KG1 (cell line): ENCODE data around the gene COL8A1.
"Not testable (repeated sequence)": the region's sequence is repeated elsewhere in the genome, so short reads cannot be mapped to it uniquely, and the experiment has no call there.

ENCODE experiments used
- DNase-seq: peaks from one replicate; lab custom pipeline; 2025; lab: John Stamatoyannopoulos, UW

Gene COL8A1

GRCh38 chr3:99638167-99638948 is at the start of gene COL8A1:
COL8A1 (plus strand) TSS chr3:99638594; CDS start chr3:99790683, 152,089 bp downstream.
- no peak for DNase-seq

DNA sequence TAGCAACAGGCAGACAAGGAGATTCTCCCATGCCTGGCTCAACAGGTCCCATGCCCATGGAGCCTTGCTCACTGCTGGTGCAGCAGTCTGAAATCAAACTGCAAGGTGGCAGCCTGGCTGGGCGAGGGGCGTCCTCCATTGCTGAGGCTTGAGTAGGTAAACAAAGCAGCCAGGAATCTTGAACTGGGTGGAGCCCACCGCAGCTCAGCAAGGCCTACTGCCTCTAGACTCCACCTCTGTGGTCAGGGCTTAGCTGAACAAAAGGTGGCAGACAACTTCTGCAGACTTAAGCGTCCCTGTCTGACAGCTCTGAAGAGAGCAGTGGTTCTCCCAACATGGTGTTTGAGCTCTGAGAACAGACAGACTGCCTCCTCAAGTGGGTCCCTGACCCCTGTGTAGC is 49.2 kb upstream of the COL8A1 start:
- not testable (repeated sequence) for DNase-seq

DNA sequence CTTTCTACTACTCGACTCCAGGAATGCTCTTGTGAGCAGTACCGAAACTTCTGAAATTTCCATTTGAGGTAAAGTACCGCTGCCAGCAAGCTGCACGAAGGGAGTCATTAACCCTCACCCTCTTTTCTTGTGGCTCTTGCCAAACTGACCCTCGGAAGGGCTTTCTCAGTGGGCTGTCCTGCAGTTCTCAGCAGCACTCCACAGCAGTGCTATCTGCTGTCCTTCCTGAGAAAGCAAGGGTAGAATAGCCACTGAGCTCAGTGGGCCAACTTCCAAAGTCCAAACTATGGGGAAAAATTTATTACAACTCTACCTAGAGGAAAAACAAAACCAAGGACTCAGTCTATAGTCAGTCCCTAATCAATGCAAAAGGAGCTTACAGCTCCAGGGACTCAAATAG is 38.5 kb upstream of the COL8A1 start:
- DNase-seq, result no peak

DNA sequence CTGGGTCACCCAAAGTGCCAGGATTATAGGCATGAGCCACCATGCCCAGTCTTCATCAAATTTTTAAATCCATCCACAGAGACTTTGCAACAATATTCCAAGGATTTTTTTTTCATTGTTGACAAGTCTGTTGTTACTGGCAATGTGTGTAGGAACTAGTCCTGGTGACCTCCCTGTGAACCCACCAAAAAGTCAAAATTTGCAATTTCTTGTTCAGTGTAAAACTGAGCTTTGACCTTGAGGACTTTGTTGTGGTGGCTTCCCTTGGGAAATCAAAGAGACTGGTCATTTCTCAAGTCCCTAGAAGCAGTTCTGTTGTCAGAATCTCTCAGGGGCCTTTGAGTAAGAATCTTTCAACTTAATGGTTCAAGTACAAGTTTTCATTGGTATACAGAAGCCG is 36.9 kb upstream of the COL8A1 start:
- DNase-seq, result no peak

DNA sequence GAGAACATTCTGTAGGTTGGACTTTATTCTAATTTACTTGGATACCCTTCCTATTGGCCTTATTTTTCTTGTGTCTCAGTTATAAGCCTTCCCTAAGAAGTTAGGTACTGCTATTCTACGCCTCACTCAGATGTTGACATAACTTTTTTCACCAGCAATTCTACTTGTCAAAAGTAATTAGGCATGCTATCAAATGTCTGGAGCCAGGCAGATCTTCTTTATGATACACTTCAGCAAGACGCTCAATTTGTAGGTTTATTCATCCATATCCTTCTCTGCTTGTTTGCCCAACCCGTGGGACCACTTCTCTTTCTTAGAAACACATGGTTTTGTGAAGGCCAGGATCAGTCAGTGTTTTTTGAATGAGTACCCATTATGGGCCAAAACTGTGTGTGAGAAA is 36.2 kb upstream of the COL8A1 start:
- DNase-seq, result no peak

DNA sequence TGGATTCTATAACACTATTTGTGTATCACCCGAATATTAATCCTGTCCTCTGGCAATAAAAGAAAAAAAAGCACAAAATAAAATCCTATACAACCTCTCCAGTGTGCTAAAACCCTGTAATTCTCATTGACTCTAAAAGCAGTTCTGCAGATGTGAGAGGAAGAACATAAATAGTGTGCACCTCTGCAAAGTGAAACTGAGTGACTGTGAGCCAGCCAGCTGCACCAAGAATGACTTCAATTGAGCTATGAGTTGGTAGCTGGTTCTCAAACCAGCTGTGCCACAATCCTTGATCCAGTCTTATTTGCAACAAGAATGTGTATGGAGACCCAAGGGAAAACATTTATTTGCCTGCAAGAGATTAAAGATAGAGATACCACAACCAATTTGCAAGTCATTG is 31.2 kb upstream of the COL8A1 start:
- no peak for DNase-seq

DNA sequence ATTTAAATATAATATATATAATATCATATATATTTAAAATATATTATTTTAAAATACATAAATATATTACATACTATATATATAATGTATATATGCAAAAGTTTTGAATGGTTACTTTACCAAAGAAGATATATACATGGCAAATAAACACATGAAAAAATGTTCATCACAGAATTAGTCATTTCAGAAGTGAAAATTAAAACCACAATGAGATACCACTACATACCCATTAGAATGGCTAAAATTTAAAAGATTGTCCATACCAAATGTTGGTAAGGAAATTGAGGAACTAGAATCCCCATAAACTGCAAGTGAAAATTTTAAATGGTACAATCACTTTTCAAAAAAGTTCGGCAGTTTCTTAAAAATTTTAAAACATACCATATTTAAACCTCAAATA is 23.6 kb upstream of the COL8A1 start:
- no peak for DNase-seq

DNA sequence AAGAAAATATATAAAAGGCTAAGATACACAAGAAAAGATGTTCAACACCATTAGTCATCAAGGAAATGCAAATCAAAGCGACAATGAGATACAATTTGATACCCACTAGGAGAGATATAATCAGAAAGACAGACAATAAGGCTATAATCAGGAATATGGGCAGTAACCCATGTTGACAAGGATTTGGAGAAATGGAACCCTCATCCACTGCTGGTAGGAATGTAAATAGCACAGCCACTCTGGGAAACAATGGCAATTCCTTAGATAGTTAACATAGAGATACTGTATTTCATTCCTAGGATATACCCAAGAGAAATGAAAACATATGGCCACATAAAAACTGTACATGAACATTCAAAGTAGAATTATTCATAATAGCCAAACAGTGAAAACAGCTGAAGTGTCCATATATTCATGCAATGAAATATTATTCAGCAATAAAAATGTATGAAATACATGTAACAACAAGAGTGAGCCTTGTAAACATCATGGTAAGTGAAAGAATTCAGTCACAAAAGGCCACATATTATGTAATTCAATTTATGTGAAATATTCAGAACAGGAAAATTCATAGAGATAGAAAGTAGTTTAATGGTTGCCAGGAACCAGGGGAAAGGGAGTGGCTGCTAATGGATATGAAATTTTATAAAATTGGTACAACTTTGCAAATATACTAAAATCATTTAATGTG is 18.2 kb upstream of the COL8A1 start:
- DNase-seq, result no peak

DNA sequence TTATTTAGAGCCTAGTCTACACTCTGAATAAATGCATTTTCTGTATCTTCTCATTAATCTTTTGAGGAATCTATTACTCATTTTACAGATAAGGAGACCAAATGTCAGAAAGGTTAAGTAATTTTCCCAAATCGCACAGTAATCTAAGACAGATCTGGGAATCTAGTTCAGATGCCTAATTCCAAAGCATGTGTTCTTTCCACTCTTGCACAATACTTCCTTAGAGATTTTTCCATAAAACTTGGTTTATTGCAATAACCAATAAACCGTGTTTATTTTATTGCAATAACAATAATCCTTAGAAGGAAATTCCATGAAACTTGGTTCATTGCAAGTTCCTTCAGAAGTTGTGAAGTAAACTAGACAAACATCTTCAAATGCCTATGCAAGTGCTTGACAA is 17.4 kb upstream of the COL8A1 start:
- DNase-seq, result no peak

DNA sequence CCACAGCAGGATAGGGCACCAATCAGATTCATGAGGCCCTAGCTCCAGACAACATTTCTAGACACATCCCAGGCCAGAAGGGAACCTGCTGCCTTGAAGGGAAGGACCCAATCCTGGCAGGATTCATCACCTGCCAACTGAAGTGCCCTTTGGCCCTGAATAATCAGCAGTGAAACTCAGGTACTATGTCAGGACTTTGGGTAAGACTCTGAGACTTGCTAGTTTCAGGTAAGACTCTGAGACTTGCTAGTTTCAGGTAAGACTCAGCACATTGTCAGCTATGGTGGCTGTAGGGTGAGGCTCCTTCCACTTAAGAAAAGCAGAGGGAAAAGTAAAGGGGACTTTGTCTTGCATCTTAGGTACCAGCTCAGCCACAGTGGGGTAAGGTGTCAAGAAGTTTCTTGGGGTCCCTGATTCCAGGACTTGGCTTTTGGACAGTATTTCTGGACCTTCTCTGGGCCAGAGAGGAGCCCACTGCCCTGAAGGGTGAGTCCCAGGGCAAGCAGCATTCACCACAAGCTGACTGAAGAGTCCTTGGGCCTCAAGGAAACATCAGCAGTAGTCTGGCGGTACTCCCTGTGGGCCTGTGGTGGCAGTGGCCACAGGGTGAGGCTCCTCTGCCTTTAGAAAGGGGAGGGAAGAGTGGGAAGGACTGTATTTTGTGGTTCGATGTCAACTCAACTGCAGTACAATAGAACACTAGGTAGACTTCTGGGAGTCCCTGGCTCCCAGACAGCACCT is 13.7 kb upstream of the COL8A1 start:
- DNase-seq, result no peak

DNA sequence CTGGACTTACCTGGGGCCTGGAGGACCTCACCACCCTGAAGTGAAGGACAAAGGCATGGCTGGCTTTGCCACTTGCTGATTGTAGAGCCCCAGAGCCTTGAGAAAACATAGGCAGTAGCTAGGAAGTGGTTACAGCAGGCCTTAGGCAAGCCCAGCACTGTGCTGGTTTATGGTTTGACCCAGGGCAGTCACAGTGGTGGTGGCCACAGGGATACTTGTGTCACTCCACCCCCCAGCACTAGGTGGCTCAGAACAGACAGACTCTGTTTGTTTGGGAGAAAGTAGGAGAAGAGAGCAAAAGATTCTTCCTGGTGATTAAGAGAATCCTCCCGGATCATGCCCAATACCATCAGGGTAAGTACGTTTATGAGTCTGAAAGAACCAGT is 13.2 kb upstream of the COL8A1 start:
- DNase-seq, result no peak

GRCh38 chr3:99625643-99626416 is 12.6 kb upstream of the COL8A1 start:
- DNase-seq, result no peak

GRCh38 chr3:99626417-99626788 is 12.0 kb upstream of the COL8A1 start:
- no peak for DNase-seq

DNA sequence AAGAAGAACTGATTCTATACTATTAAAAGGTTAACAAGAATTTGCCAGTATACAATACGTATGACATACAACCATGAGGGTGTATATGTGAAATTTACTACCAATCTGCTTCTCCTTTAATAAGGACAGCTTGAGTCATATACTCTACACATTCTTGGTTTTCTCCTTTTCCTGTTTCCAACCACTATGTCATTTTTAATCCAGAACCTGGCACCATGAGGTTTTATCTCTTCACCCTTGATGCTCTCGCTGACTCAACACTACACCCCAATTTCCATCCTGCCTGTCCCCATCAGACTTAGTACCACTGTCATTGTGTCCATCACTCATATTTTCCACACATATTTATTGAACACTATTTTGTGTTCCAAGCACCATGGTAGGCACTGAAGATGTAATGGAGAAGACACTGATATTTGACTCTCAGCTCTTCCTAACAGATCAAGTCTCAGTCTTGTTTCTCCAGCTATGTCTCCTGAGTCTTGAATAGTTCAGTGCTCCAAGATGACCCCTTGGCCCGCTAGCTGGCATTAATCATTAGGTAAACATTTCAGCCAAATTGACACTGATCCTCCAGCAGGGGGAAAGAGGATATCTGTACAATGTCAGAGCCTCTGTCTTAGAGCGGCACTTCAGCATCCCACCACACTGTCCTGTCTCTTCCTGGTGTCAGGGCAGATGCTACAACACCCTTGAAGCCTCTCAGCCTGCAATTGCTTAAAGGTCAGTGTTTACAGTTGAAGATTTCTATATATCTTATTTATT is 11.2 kb upstream of the COL8A1 start:
- DNase-seq, result no peak

- no peak for DNase-seq
Observed at GRCh38 chr3:99630815-99631214, 7.6 kb upstream of the COL8A1 start.

DNA sequence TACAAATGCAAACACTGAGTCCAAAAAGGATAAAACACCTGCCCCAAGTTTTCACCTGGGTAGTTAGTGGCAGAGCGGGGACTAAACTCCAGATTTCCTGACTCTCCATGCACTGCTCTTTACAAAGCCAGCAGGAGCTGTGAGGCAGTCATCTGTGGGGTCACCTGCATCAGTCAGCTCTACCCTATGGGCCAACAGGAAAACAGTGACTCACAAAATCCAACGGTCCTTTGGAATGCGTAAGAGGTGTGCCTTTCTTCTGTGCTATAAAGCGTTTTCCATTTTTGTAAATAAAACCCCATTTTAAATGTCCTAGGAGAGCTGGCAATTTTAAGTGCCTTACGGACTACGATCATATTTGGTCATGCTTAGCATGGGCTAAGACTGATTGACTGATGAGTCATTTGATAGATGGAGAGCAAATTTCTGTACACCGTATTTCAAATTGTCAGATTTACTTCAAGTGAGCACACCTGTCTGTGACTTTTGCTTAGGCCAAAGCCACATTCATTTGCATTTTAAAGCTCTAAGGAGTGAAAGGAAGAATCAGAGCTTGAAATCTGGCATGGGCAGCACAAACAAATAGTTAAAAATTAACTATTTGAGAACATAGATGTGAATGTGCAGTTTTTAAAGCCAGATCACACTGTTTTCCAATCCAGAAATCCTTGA is 4.4 kb upstream of the COL8A1 start:
- no peak for DNase-seq

GRCh38 chr3:99634881-99635280 is 3.5 kb upstream of the COL8A1 start:
- no peak for DNase-seq

- DNase-seq, result no peak
Observed at GRCh38 chr3:99635348-99635747, 3.0 kb upstream of the COL8A1 start.

GRCh38 chr3:99637016-99637367 is 1.4 kb upstream of the COL8A1 start:
- DNase-seq, result no peak

- no peak for DNase-seq
Observed at GRCh38 chr3:99637368-99638111, 854 bp upstream of the COL8A1 start.
